ENCODE measurements around the gene ASMT.

- TF ChIP-seq CTCF (IDR thresholded peaks at IDR 0.05): no peak
- no peak for TF ChIP-seq POLR2A (IDR thresholded peaks at IDR 0.05)
These were observed 31.1 kb downstream of the ASMT start for GRCh38 chrX:1646009-1646408.

Measured in testis (tissue), 2 donors.